HepG2 (cell line): ENCODE data around the gene OR1L8.

Source experiments
- ETV5 ChIP-seq: IDR thresholded peaks from 2 replicates; pipeline ENCODE4 v1.6.1; 2018; ENCODE audit warnings: missing biosample characterization, missing genetic modification reagents, inconsistent platforms, borderline replicate concordance
- MXI1 ChIP-seq: IDR thresholded peaks from 3 replicates; pipeline ENCODE4 v1.6.1; 2012; ENCODE audit warnings: low read depth, low read length, inconsistent platforms, borderline replicate concordance
- POLR2AphosphoS5 ChIP-seq: IDR thresholded peaks from 2 replicates; pipeline ENCODE4 v1.6.1; 2012; ENCODE audit warnings: low read depth, low read length
- SNAI1 ChIP-seq: sonication (generic); formaldehyde crosslinking; IDR thresholded peaks from 2 replicates; pipeline ENCODE4 v1.5.0; 2020; ENCODE audit warnings: mild to moderate bottlenecking, missing genetic modification reagents, borderline replicate concordance
- SRSF9 ChIP-seq: fragments of 200-400 bp; formaldehyde crosslinking; IDR thresholded peaks from 2 replicates; pipeline ENCODE4 v1.6.1; 2018; ENCODE audit warnings: borderline replicate concordance, mild to moderate bottlenecking, low read depth, low read length; ENCODE audit not compliant: insufficient read depth, poor library complexity, severe bottlenecking
- UBTF ChIP-seq: sonication (generic); formaldehyde crosslinking; IDR thresholded peaks from 2 replicates; pipeline ENCODE4 v1.4.0; 2020; ENCODE audit warnings: mild to moderate bottlenecking, missing genetic modification reagents

GRCh38 chr9:122580360-122580759 lies 2.8 kb downstream of the OR1L8 start:
- TF ChIP-seq SNAI1 (CRISPR knock-in tag) (no peak), SRSF9 (no peak), POLR2AphosphoS5 (no peak), UBTF (CRISPR knock-in tag) (no peak), MXI1 (no peak), ETV5 (CRISPR knock-in tag) (no peak)
